ENCODE measurements around the gene MED20. TPM values are rescaled to one million over a fixed set of nuclear protein-coding genes. Genes with fewer than 3 reads are reported as not detected.

MED20 gene
- total RNA-seq, 1 donor from 2014 or later: 24.1 TPM

GRCh38 chr6:41966214-41966920 is 45.4 kb upstream of the MED20 start:
- Mint-ChIP-seq H3K9me3 (no peaks in the 10 kb centered on the region), H3K27ac (no peak overlapping the region), H3K36me3 (no peaks in the 10 kb centered on the region), H3K4me1 (peaks cover 11% of the 10 kb centered on the region), H3K4me3 (no peak overlapping the region), H3K27me3 (ENCODE audit: low read depth) (no peaks in the 10 kb centered on the region)
- DNase-seq (ENCODE audit: low spot score in 2 of 2, unreplicated experiment in 2 of 2): no peak
- no peak for TF ChIP-seq CTCF (IDR thresholded peaks at IDR 0.05; ENCODE audit: unreplicated experiment)

DNA sequence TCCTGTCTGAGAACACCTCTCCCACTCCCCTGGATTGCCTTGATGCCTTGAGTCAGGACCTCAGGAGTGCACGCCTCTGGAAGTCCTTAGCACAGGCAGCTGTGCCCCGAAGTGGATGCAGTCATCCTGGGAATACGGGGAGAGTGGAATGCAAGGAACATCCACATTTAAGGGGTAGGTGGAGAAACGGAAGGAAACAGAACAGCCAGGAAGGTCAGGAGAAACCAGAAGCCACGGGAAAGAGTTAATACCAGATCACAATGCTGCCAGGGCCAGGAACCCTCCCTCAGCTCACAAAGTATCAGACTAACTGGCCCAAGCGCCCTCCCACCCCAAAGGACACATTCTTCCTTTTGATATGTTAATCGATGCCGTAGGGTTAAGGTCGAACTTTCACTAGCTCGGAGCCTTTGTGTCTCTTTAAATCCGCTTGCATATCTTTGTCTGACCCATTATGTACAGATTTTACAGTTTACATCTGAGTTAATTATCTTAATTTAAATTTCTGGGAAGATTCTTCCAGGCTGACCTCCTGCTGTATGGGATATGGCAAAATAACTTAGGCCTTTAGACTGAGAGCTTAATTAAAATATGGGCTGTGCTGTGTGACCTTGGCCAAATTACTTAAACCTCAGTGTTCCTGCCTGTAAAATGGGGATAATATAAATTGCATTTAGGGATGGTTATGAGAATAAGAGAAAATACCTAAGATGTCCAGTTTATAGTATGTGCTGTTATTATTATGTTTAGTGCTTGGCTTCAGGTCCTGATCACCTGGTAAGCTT is 44.7 kb upstream of the MED20 start:
- no peak for TF ChIP-seq CTCF (IDR thresholded peaks at IDR 0.05; ENCODE audit: unreplicated experiment)
- DNase-seq (ENCODE audit: low spot score in 2 of 2, unreplicated experiment in 2 of 2): no peak
- Mint-ChIP-seq H3K4me3 (no peak overlapping the region), H3K27ac (peak overlapping the region; percentile 2), H3K36me3 (no peaks in the 10 kb centered on the region), H3K9me3 (no peaks in the 10 kb centered on the region), H3K27me3 (ENCODE audit: low read depth) (no peaks in the 10 kb centered on the region), H3K4me1 (peaks cover 11% of the 10 kb centered on the region)

- Mint-ChIP-seq H3K36me3 (no peaks in the 10 kb centered on the region), H3K4me1 (peaks cover 11% of the 10 kb centered on the region), H3K27me3 (ENCODE audit: low read depth) (no peaks in the 10 kb centered on the region), H3K27ac (no peak overlapping the region), H3K4me3 (no peak overlapping the region), H3K9me3 (no peaks in the 10 kb centered on the region)
- TF ChIP-seq CTCF (IDR thresholded peaks at IDR 0.05; ENCODE audit: unreplicated experiment): no peak
- no peak for DNase-seq (ENCODE audit: low spot score in 2 of 2, unreplicated experiment in 2 of 2)
Measured at GRCh38 chr6:41964201-41964887, 43.4 kb upstream of the MED20 start.

- H3K4me3 Mint-ChIP-seq: no peak overlapping the region
- no peaks in the 10 kb centered on the region for H3K27me3 Mint-ChIP-seq (ENCODE audit: low read depth)
- no peak for TF ChIP-seq CTCF (IDR thresholded peaks at IDR 0.05; ENCODE audit: unreplicated experiment)
- DNase-seq (ENCODE audit: low spot score in 2 of 2, unreplicated experiment in 2 of 2): no peak
- H3K4me1 Mint-ChIP-seq: peaks cover 11% of the 10 kb centered on the region
- no peak overlapping the region for H3K27ac Mint-ChIP-seq
- no peaks in the 10 kb centered on the region for H3K9me3 Mint-ChIP-seq
- H3K36me3 Mint-ChIP-seq: no peaks in the 10 kb centered on the region
Measured at GRCh38 chr6:41963371-41963770, 42.4 kb upstream of the MED20 start.

GRCh38 chr6:41960028-41960427 is 39.1 kb upstream of the MED20 start:
- Mint-ChIP-seq H3K36me3 (no peaks in the 10 kb centered on the region), H3K27me3 (ENCODE audit: low read depth) (no peaks in the 10 kb centered on the region), H3K4me3 (no peak overlapping the region), H3K27ac (no peak overlapping the region), H3K4me1 (no peaks in the 10 kb centered on the region), H3K9me3 (no peaks in the 10 kb centered on the region)
- DNase-seq (ENCODE audit: low spot score in 2 of 2, unreplicated experiment in 2 of 2): no peak
- no peak for TF ChIP-seq CTCF (IDR thresholded peaks at IDR 0.05; ENCODE audit: unreplicated experiment)

All from mesothelial cell of epicardium (in vitro differentiated cells).